ENCODE results near the gene MPG.
"Not testable (repeated sequence)": the region's sequence is repeated elsewhere in the genome, so short reads cannot be mapped to it uniquely, and the experiment has no call there.

MPG gene

GRCh38 chr16:77807-78443 lies at the start of gene MPG:
Gene MPG, plus strand, starts transcription at chr16:78225. Its CDS starts 85 bp downstream, at chr16:78310.
- DNase-seq: peak; percentile 42 to 59

DNA sequence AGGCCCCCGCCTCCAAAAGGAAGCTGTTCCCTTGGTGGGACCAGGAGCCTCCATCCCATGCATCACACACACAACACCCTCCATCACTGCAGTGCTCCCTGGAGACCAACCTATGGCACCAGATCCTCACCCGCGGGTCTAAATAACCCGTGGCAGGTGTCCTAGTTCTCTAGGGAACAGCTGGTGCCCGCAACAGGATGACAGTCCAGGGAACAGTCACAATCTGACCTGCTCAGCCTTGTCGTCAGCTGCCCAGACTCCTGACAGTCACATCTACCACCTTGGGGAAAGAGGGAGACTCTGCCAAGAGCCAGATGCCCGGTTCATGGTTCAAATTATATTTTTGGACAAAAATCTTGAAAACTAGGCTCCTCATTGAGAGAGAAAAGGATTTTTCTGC lies 47.4 kb upstream of the MPG start:
- DNase-seq: not testable (repeated sequence)

GRCh38 chr16:33154-33876 lies 44.7 kb upstream of the MPG start:
- not testable (repeated sequence) for DNase-seq

GRCh38 chr16:33877-34647 lies 44.0 kb upstream of the MPG start:
- DNase-seq: no peak

DNA sequence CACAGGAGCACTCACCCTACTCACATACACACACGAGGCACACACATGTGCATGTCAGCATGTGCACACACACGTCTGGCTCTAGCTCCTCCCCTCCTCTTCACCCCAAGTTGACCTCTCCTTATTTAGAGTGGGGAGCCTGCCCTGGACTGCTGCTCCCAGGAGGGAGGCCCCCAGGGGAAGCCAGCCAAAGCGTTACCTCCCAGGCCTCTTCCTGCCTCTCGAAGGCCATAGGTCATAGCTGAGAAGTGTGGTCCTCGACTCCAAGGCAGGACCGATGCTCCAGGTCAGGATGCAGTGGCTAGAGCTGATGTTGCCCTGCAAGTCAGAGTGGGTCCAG lies 43.4 kb upstream of the MPG start:
- DNase-seq: no peak

GRCh38 chr16:35011-35677 lies 42.9 kb upstream of the MPG start:
- peak; percentile 81 to 84 for DNase-seq

DNA sequence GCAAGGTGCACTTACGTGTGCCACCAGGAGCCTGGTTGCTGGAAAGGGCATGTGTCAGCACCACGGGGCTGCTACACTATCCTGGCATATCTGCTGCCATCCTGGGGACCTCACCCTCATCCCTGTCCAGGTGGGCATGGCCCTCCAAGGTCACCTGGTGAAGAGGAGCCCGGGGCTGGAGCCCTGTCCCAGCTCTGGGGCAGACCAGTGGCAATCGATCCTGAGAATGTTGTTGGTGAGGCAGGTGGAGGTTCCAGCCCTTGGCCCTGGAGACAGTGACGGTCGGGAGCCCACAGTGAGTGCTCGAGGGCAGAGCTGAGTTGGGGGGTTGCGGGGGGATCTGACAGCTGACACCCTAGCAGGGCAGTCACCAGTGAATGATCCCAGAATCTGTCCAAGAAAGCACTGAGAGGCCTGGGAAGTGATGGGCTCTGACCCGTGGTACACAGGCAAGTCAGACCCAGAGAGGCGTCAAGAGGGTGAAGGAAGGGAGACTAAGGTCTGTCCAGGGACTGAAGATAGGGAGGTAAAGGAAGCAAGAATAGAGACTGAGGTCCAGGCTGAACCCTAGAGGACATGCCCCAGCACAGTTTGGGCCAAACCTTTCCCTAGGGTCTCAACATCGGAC lies 42.2 kb upstream of the MPG start:
- DNase-seq: no peak

DNA sequence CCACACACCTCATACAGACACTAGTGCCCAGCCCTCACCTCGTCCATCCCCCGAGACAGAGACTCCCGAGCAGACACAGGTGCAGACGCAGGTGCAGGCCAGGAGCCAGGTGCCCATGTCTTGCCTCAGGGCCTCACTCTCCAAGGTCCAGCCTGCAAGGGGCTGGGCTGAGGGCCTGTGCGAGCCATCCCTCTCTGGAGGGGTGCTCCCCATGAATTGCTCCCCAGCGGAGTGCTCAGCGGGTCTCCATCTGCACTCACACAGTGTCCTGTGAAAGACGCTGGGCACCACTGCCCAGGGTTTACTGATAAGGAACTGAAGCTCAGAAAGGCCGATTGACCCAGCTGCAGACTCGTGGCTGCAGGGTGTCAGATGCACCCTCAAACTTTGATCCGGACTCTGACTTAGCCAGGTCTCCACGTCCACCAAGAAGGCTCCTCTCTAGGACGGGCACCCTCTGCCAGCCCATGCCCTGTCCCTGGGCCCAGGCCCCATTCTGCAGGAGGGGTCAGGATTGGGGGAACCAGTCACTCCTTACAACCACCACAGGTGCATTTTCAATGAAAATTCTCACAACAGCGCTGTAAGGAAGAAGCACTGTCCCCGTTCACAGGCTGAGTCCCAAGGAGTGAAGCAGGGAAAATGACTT lies 41.6 kb upstream of the MPG start:
- DNase-seq: no peak

GRCh38 chr16:37511-37910 lies 40.5 kb upstream of the MPG start:
- peak in 1 of 2 experiments; percentile 17 for DNase-seq

- DNase-seq: not testable (repeated sequence)
Observed at GRCh38 chr16:38206-38605, 39.8 kb upstream of the MPG start.

DNA sequence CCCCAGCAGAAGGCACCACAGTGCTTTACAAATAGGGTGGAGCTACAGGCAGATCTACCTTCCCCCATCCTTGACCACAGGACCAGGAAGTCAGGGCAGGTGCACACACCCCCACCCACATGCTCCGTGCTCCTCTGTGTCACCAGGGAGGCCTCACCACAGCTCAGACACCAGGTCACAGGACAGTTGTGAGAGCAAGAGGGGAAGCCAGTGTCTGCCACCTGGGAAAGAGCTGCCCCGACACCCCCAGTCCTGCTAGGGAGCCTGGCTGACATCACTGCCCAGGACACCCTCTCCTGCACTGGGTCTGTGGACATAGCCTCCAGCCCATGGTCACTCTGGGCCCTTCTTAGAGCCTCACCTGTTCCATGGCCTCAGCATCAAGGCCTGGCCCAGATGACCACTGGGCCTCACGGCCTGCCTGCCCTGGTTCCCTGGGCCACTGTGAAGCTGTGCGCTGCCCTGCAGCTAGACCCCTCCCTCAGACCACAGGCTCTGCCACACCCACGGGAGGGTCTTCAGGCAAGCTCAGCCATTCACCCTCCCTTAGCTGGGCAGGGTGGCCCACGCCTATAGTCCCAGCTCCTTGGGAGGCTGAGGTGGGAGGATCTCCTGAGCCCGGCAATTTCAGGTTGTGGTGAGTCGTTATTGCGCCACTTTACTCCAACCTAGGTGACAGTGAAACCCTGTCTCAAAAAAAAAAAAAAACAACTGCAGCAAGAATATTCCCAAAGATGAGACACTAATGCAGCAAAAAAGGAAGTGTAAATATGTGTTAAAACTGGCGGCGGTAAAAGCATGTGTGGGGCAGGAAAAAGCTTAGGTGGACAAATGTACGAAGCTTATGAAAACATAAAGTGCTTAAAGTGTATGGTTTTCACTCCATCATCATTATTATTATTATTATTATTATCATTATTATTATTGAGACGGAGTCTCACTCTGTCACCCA lies 38.8 kb upstream of the MPG start:
- no peak for DNase-seq

DNA sequence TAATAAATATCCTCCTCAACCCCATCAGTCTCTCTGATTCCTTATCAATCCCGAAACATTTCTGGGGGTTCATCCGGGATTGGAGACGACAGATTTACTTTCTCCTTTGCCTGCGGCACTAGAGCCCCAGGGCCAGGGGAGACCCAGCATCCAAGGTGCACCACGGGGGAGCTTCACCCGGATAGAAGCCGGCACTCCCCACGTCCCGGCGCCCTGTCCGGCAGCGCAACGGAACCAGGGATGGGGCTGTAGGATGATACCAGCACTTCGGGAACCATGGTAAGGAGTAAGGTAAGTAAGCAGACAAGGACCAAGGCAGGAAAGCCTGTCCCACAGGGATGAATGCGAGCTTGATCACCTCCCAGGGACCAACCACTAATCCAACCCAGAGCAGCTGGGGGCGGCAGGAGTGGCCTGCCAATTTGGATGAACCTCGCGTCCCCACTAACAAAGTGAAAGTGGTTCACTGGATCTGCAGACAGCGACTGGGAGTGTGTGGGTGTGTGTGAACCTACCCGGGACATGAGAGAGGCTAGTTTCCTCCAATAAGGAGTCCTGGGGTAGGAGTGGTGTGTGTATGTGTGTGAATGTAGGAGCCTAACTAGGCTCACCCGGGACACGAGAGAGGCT lies 36.5 kb upstream of the MPG start:
- DNase-seq: no peak

GRCh38 chr16:42069-42457 lies 36.0 kb upstream of the MPG start:
- DNase-seq: no peak

DNA sequence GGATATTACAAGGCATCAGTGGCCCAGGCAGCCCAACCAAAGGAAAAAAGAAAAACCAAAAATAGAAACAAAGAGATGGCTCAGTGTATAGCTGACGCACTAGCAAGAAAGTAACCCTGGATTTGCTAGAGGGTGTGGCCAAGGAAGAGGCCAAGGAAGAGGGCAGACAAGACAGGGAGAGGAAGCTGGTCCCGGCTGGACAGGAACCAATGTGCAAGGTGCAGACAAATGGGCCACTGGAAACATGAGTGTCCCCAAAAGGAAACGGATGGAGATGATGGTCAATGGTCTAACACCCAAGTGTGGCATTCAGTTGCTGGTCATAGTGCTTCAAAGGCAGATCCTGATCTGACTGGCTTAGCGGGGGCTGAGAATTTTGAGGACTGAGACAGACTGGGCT lies 35.3 kb upstream of the MPG start:
- no peak for DNase-seq

GRCh38 chr16:43294-43693 lies 34.7 kb upstream of the MPG start:
- no peak for DNase-seq

- DNase-seq: no peak
Observed at GRCh38 chr16:44655-45054, 33.4 kb upstream of the MPG start.

GRCh38 chr16:45454-45853 lies 32.6 kb upstream of the MPG start:
- DNase-seq: no peak

DNA sequence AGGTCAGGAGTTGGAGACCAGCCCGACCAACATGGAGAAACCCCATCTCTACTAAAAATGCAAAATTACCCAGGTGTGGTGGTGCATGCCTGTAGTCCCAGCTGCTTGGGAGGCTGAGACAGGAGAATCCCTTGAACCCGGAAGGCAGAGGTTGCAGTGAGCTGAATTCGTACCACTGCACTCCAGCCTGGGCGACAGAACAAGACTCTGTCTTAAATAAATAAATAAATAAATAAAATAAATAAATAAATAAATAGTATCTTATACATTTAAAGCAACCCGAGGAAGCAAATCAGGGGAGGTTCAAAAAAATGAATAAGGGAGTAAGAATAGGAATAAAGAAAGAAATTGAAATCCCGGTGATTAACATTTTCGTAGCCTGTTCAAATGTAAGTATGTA lies 31.5 kb upstream of the MPG start:
- DNase-seq: not testable (repeated sequence)

GRCh38 chr16:47234-47633 lies 30.8 kb upstream of the MPG start:
- DNase-seq: no peak

DNA sequence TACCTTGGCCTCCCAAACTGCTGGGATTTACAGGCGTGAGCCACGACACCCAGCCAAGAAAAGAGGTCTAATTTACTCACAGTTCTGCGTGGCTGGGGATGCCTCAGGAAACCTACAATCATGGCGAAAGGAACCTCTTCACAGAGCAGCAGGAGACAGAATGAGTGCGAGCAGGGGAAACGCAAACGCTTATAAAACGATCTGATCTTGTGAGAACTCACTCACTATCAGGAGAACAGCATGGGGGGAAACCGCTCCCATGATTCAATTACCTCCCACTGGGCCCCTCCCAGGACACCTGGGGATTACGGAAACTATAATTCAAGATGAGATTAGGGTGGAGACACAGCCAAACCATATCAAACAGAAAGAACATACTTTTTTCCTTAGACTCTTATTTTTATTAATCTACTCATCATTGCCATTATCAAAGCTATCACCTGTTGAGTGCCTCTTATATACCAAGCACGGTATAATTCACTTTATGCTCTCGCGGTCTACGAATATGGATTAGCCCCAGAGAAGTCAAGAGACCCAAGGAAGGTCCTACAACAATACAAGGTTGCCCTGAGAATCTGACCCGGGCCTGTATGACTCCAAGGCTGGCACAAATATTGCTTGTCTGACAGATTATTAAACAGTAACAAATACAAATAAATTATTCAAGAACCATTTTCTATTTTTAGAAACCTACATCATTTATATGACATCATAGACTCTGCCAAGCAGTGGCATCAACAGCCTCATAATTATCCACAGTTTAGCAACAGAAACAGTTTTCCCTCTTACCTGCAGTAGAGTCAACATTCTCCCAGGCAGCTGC lies 27.0 kb upstream of the MPG start:
- no peak for DNase-seq

Measured in AML-193 (cell line).